GM12872 (cell line): ENCODE measurements around the gene ADAM15.

Experiments
- CTCF ChIP-seq: IDR thresholded peaks from 3 replicates; pipeline ENCODE4 v1.5.1; 2011; ENCODE audit warnings: low read depth, mild to moderate bottlenecking, low read length, moderate library complexity; ENCODE audit not compliant: insufficient read depth

The ADAM15 gene

GRCh38 chr1:155050560-155051341, at the start of gene ADAM15:
Gene ADAM15 (plus strand): TSS chr1:155051316. CDS start chr1:155051387, 71 bp downstream.
- TF ChIP-seq CTCF = peak; percentile 96

- no peak for TF ChIP-seq CTCF
These were observed 49.8 kb upstream of the ADAM15 start for GRCh38 chr1:155001425-155001674.

GRCh38 chr1:155001675-155002463, 49.2 kb upstream of the ADAM15 start:
- TF ChIP-seq CTCF = peak; percentile 45; the same call in 2 of the 3 replicates

- TF ChIP-seq CTCF = no peak
These were observed 48.5 kb upstream of the ADAM15 start, which contains the start of gene ZBTB7B for GRCh38 chr1:155002464-155003226. Gene ZBTB7B (plus strand): TSS chr1:155002802. CDS start chr1:155014661, 11,859 bp downstream.

GRCh38 chr1:155003227-155003765, 47.8 kb upstream of the ADAM15 start:
- no peak for TF ChIP-seq CTCF

GRCh38 chr1:155003766-155004351, 47.3 kb upstream of the ADAM15 start:
- TF ChIP-seq CTCF = no peak
